Activated naive CD4-positive, alpha-beta T cell treated with anti-CD3 and anti-CD28 coated beads, Interleukin-2, amount 10 ng/mL, durations not matched to agents 5 hours and 36 hours (primary cell): ENCODE results near the gene PRR20C. TPM values are rescaled to one million over a fixed set of nuclear protein-coding genes. Genes with fewer than 3 reads are reported as not detected.

ENCODE experiments used
- total RNA-seq, 2 experiments: library from RNA; stranded (reverse); gene quantifications; one replicate each; pipeline ENCODE4 v1.2.3, GENCODE V29; 2021

Gene PRR20C
- not detected for total RNA-seq

GRCh38 chr13:57153761-57154160 lies at the start of gene PRR20C:
Gene PRR20C (plus strand): TSS chr13:57154061. CDS start chr13:57154448, 387 bp downstream.

GRCh38 chr13:57140235-57140968 lies 13.5 kb upstream of the PRR20C start, which contains the start of gene PRR20A:
Gene PRR20A (plus strand): TSS chr13:57140918. CDS start chr13:57141305, 387 bp downstream.

GRCh38 chr13:57147188-57147587 lies 6.7 kb upstream of the PRR20C start, which contains the start of gene PRR20B:
Gene PRR20B (plus strand): TSS chr13:57147488. CDS start chr13:57147875, 387 bp downstream.

GRCh38 chr13:57160332-57160731 lies 6.5 kb downstream of the PRR20C start, which contains the start of gene PRR20D:
Gene PRR20D (plus strand): TSS chr13:57160632. CDS start chr13:57161019, 387 bp downstream.

DNA sequence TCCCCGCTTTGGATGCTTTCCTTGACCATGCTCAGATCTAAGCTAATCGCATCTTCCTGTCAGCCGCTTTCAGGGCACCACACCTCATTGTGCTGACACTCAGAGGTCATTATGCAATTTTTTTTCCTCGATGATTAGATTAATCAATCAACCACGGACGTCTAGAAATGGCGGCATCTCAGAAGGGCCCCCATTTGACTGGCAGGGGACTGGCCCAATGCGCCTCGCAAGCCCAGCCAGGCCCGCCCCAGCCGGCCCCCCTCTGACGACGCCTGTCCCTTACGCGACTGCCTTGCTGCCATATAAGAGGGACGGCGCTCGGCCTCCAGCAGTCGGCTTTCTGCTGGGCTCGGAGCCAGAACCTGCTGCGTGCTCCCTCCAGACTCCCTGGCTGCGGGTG lies 13.0 kb downstream of the PRR20C start, which contains the start of gene PRR20E:
Gene PRR20E (plus strand): TSS at position 301 of the 400 bp plus-strand sequence. CDS start 387 bp downstream, outside the sequence.

Other genes starting within 250 kb of the PRR20C start
- not detected for gene PRR20A, start 13.1 kb upstream of the PRR20C start, total RNA-seq
- gene PRR20B, start 6.6 kb upstream of the PRR20C start, total RNA-seq: not detected
- not detected for gene PRR20D, start 6.6 kb downstream of the PRR20C start, total RNA-seq
- gene PRR20E, start 13.1 kb downstream of the PRR20C start, total RNA-seq: not detected